Right atrium auricular region (tissue), 2 donors: ENCODE data around the gene SYK. TPM values are rescaled to one million over a fixed set of nuclear protein-coding genes. Genes with fewer than 3 reads are reported as not detected.
"Not testable (repeated sequence)": the region's sequence is repeated elsewhere in the genome, so short reads cannot be mapped to it uniquely, and the experiment has no call there.

Experiments used
- DNase-seq: peaks from one replicate; pipeline ENCODE4 v3.0.0-alpha.2; 2019; ENCODE audit warnings: low spot score
- H3K27ac ChIP-seq, 2 donors: fragments of 200-600 bp; sonication (generic); 1 replicate in 1 of 2; 2 replicates in 1 of 2; pipeline ENCODE4 v1.5.1; 2016 to 2019
- H3K27me3 ChIP-seq, 2 donors: fragments of 200-600 bp; sonication (generic); one replicate each; pipeline versions ENCODE4 v1.5.1 to v1.6.0; 2017 to 2019
- H3K36me3 ChIP-seq: fragments of 200-600 bp; sonication (generic); one replicate; pipeline ENCODE4 v1.5.1; 2016
- H3K4me1 ChIP-seq, 2 donors: fragments of 200-600 bp; sonication (generic); one replicate each; pipeline versions ENCODE4 v1.5.1 to v1.6.0; 2017 to 2019
- H3K4me3 ChIP-seq, 2 donors: fragments of 200-600 bp; sonication (generic); 1 replicate in 1 of 2; 2 replicates in 1 of 2; pipeline ENCODE4 v1.5.1; 2017 to 2019; ENCODE audit warnings: mild to moderate bottlenecking in 1 of 2, moderate library complexity in 1 of 2
- H3K9me3 ChIP-seq, 2 donors: fragments of 200-600 bp; sonication (generic); one replicate each; pipeline ENCODE4 v1.5.1; 2019
- CTCF ChIP-seq, 2 donors: fragments of 200-600 bp; sonication (generic); IDR thresholded peaks; one replicate each; pipeline ENCODE4 v1.5.1; 2019; ENCODE audit warnings: antibody characterized with exemption in 2 of 2
- total RNA-seq, 2 donors: library from RNA; depleted of rRNA; stranded (reverse); fragments of >200 nt; gene quantifications; one replicate each; pipeline ENCODE4 v1.1.0, GENCODE V29; 2016

SYK gene
- 1 to 10 TPM; 3.4 to 6.3 TPM for total RNA-seq

- no peak for DNase-seq
- no peak for TF ChIP-seq CTCF (IDR thresholded peaks at IDR 0.05)
- Histone ChIP-seq H3K4me3 (peak within 1 kb of the TSS; percentile 30 to 45), H3K4me1 (peaks cover 0 to 13% of the 10 kb centered on the region in 2 donors), H3K9me3 (no peaks in the 10 kb centered on the region), H3K36me3 (no peaks in the 10 kb centered on the region), H3K27ac (peak within 1 kb of the TSS; percentile 33 to 56), H3K27me3 (peaks cover 10 to 24% of the 10 kb centered on the region in 2 donors)
Observed at GRCh38 chr9:90801241-90801972, at the start of gene SYK. SYK (plus strand) TSS chr9:90801819; CDS start chr9:90843899, 42,080 bp downstream.

GRCh38 chr9:90755514-90756371 is 45.9 kb upstream of the SYK start:
- not testable (repeated sequence) for H3K9me3 ChIP-seq, H3K27ac ChIP-seq, H3K4me3 ChIP-seq, H3K36me3 ChIP-seq, H3K4me1 ChIP-seq, DNase-seq, H3K27me3 ChIP-seq
- peak in 1 of 2 donors; percentile 57 for TF ChIP-seq CTCF (IDR thresholded peaks at IDR 0.05)

- not testable (repeated sequence) for H3K9me3 ChIP-seq, H3K36me3 ChIP-seq, H3K4me3 ChIP-seq, H3K4me1 ChIP-seq, H3K27me3 ChIP-seq, DNase-seq, H3K27ac ChIP-seq
Observed at GRCh38 chr9:90760577-90760976, 41.0 kb upstream of the SYK start.

- TF ChIP-seq CTCF (IDR thresholded peaks at IDR 0.05), result no peak
- no peaks in the 10 kb centered on the region for H3K36me3 ChIP-seq
Observed at GRCh38 chr9:90766731-90767130, 34.9 kb upstream of the SYK start.

GRCh38 chr9:90767523-90768100 is 34.0 kb upstream of the SYK start:
- Histone ChIP-seq H3K9me3 (no peaks in the 10 kb centered on the region), H3K27me3 (no peaks in the 10 kb centered on the region), H3K27ac (no peak overlapping the region), H3K4me3 (no peak overlapping the region), H3K4me1 (no peaks in the 10 kb centered on the region), H3K36me3 (no peaks in the 10 kb centered on the region)
- TF ChIP-seq CTCF (IDR thresholded peaks at IDR 0.05), result no peak
- DNase-seq, result no peak

More at GRCh38 chr9:90766731-90767130, 34.9 kb upstream of the SYK start:
- Histone ChIP-seq H3K9me3 (no peaks in the 10 kb centered on the region), H3K27ac (no peak overlapping the region), H3K4me1 (no peaks in the 10 kb centered on the region), H3K4me3 (no peak overlapping the region), H3K27me3 (no peaks in the 10 kb centered on the region)
- no peak for DNase-seq

GRCh38 chr9:90770182-90770738 is 31.4 kb upstream of the SYK start:
- no peak overlapping the region for H3K4me3 ChIP-seq
- no peaks in the 10 kb centered on the region for H3K4me1 ChIP-seq
- TF ChIP-seq CTCF (IDR thresholded peaks at IDR 0.05), result no peak
- DNase-seq, result no peak
- H3K9me3 ChIP-seq, result no peaks in the 10 kb centered on the region
- no peaks in the 10 kb centered on the region for H3K27me3 ChIP-seq
- H3K36me3 ChIP-seq, result no peaks in the 10 kb centered on the region
- H3K27ac ChIP-seq, result no peak overlapping the region
